Kidney epithelial cell (primary cell): ENCODE data around the gene KIR3DL1. TPM values are rescaled to one million over a fixed set of nuclear protein-coding genes. Genes with fewer than 3 reads are reported as not detected.
"Not testable (repeated sequence)": the region's sequence is repeated elsewhere in the genome, so short reads cannot be mapped to it uniquely, and the experiment has no call there.

Experiments used
- DNase-seq: peaks from one replicate; pipeline ENCODE4 v3.0.0-alpha.2; 2010; ENCODE audit warnings: low read depth
- H3K27me3 ChIP-seq: 2 replicates; pipeline ENCODE4 v1.6.0; 2011; ENCODE audit warnings: low read length; ENCODE audit not compliant: control insufficient read depth, insufficient read depth
- H3K36me3 ChIP-seq: 2 replicates; pipeline ENCODE4 v1.5.1; 2011; ENCODE audit warnings: low read length; ENCODE audit not compliant: control insufficient read depth, insufficient read depth
- H3K4me3 ChIP-seq: 2 replicates; pipeline ENCODE4 v1.5.1; 2011; ENCODE audit warnings: low read depth, mild to moderate bottlenecking, control low read depth, low read length
- total RNA-seq: library from RNA; depleted of rRNA; stranded (reverse); fragments of >200 nt; gene quantifications from 2 replicates; pipeline ENCODE4 v1.2.3, GENCODE V29; 2015
- TF ChIP-seq, protein P1 (sequence below): IDR thresholded peaks from 2 replicates; pipeline ENCODE4 v1.5.1; 2011; ENCODE audit warnings: mild to moderate bottlenecking, moderate library complexity, low read length, control low read depth, inconsistent platforms; ENCODE audit not compliant: insufficient read depth, poor library complexity, severe bottlenecking

The KIR3DL1 gene
- total RNA-seq, 1 donor from 2014 or later: not detected

DNA sequence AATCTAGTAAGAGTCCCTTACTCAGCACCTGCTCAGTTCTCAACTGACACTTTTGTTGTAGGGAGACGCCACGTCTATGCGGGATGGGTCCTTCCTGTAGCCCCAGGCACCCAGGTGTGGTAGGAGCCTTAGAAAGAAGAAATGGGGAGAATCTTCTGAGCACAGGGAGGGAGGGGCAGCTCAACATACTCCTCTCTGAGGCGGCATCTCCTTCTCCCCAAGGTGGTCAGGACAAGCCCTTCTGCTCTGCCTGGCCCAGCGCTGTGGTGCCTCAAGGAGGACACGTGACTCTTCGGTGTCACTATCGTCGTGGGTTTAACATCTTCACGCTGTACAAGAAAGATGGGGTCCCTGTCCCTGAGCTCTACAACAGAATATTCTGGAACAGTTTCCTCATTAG is 11.7 kb upstream of the KIR3DL1 start:
- Histone ChIP-seq H3K36me3 (no peaks in the 10 kb centered on the region), H3K27me3 (no peaks in the 10 kb centered on the region), H3K4me3 (no peak overlapping the region)
- no peak for DNase-seq
- TF ChIP-seq, protein P1, sequence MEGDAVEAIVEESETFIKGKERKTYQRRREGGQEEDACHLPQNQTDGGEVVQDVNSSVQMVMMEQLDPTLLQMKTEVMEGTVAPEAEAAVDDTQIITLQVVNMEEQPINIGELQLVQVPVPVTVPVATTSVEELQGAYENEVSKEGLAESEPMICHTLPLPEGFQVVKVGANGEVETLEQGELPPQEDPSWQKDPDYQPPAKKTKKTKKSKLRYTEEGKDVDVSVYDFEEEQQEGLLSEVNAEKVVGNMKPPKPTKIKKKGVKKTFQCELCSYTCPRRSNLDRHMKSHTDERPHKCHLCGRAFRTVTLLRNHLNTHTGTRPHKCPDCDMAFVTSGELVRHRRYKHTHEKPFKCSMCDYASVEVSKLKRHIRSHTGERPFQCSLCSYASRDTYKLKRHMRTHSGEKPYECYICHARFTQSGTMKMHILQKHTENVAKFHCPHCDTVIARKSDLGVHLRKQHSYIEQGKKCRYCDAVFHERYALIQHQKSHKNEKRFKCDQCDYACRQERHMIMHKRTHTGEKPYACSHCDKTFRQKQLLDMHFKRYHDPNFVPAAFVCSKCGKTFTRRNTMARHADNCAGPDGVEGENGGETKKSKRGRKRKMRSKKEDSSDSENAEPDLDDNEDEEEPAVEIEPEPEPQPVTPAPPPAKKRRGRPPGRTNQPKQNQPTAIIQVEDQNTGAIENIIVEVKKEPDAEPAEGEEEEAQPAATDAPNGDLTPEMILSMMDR: no peak

DNA sequence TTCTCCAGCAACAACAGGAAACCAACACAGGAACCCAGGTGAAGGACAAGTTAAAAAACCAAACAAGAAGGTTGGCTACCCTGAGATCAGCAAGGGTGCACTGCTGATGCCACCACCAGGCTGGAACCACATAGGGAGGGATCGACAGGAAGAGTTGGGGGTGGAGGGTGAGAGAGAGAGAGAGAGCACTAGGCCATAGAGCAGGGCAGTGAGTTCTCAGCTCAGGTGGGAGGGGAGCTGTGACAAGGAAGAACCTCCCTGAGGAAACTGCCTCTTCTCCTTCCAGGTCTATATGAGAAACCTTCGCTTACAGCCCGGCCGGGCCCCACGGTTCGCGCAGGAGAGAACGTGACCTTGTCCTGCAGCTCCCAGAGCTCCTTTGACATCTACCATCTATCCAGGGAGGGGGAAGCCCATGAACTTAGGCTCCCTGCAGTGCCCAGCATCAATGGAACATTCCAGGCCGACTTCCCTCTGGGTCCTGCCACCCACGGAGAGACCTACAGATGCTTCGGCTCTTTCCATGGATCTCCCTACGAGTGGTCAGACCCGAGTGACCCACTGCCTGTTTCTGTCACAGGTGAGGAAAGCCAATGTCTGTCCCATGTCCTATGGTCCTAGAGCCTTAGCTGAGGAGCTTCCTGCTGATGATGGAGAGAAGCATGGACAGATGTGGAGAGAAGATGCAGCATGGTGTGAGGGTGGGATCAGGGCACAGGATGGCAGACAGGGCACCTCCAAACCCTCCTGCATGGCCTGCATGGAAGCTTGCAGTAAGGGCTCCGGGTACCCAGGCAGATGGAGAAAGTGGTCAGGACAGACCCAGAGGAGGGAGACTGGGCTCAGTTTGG is 10.4 kb upstream of the KIR3DL1 start:
- Histone ChIP-seq H3K36me3 (no peaks in the 10 kb centered on the region), H3K4me3 (no peak overlapping the region), H3K27me3 (no peaks in the 10 kb centered on the region)
- DNase-seq: no peak
- TF ChIP-seq, protein P1: no peak

DNA sequence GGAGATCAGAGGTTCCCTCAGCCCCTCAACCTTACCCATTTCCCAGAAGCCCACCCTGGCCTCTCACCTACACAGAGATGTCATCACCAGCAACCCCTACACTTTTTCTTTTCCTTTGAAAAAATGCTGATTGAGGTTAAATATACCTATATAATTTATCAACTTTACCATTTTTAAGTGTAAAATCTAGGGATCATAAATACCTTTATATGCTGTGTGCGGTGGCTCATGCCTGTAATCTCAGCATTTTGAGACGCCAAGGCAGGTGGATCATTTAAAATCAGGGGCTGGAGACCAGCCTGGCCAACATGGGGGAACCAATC is 9.8 kb upstream of the KIR3DL1 start:
- no peaks in the 10 kb centered on the region for H3K36me3 ChIP-seq
- no peak for DNase-seq
- no peak overlapping the region for H3K4me3 ChIP-seq
- TF ChIP-seq, protein P1: no peak
- H3K27me3 ChIP-seq: no peaks in the 10 kb centered on the region

DNA sequence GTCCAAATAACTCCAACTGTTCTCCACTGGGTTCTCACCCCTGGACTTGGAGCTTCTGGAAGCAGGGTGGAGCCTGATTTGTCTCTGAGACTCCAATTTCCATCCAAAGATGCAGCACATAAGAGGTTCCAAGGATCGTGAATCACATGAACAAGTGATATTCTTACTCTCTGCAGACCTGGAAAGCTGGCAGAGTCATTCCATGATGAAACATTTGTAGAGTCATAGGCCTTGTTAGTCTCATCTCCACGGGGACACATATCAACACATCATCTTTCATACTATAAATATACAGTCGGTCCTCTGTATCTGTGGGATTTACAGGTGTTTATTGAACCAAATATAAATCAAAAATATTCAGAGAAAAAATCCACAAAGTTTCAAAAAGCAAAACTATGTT is 1.7 kb upstream of the KIR3DL1 start:
- H3K4me3 ChIP-seq, H3K36me3 ChIP-seq, DNase-seq, H3K27me3 ChIP-seq: not testable (repeated sequence)

DNA sequence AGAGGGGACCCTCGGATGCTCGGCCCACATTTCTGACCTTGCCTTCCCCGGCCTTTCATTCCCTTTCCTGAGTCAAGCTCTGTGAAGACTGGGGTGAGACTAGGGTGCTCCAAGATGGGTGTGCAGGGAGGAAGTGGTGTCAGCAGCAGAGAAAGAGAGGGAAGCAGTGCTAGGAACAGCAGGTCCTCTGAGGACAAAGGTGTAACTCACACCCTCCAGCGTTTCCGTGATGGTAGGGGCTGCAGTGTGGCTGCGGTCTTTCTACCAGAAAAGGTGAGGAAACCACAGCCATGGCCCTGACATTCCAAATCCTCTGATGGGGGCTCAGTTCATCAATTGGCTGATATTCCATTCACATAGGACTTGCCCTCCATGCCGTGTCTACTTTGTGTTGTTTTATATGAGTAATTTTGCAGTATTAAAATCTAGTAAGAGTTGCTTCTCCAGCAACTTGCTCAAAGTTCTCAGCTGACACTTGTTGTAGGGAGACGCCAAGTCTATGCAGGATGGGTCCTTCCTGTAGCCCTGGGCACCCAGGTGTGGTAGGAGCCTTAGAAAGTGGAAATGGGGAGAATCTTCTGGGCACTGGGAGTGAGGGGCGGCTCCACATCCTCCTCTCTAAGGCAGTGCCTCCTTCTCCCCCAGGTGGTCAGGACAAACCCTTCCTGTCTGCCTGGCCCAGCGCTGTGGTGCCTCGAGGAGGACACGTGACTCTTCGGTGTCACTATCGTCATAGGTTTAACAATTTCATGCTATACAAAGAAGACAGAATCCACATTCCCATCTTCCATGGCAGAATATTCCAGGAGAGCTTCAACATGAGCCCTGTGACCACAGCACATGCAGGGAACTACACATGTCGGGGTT is 1.6 kb downstream of the KIR3DL1 start:
- Histone ChIP-seq H3K36me3 (no peaks in the 10 kb centered on the region), H3K27me3 (no peaks in the 10 kb centered on the region), H3K4me3 (no peak overlapping the region)
- TF ChIP-seq, protein P1: no peak
- DNase-seq: no peak

DNA sequence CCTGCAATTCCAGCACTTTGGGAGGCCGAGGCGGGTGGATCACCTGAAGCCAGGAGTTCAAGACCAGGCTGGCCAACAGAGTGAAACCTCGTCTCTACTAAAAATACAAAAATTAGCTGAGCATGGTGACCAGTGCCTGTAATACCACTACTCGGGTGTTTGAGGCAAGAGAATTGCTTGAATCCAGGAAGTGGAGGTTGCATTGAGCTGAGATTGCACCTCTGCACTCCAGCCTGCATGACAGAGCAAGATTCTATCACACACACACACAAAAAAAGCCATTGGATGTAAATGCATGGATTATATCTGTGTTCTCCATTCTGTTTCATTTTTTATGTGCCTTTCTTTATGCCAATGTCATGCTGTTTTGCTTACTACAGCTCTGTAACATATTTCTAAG is 8.1 kb downstream of the KIR3DL1 start:
- not testable (repeated sequence) for H3K36me3 ChIP-seq, DNase-seq, H3K4me3 ChIP-seq, H3K27me3 ChIP-seq

DNA sequence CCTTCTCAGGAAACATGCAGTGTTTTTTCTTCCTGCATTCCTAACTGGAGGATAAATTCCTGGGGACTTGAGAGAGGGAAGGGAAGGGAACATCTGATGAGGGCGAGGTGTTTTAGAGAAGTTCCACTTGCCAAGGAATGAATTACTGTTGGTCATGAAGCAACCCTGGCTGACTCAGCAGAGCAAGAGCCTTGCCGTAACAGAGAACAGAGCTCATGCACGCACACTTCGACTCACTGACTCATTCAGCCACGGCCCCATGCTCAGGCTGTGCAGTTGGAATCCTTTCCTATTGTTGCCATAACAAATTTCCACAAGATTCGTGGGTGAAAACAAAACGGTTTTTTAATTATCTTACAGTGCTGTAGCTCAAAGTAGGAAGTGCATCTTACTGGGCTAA is 9.1 kb downstream of the KIR3DL1 start:
- not testable (repeated sequence) for H3K36me3 ChIP-seq, H3K27me3 ChIP-seq, H3K4me3 ChIP-seq, DNase-seq

DNA sequence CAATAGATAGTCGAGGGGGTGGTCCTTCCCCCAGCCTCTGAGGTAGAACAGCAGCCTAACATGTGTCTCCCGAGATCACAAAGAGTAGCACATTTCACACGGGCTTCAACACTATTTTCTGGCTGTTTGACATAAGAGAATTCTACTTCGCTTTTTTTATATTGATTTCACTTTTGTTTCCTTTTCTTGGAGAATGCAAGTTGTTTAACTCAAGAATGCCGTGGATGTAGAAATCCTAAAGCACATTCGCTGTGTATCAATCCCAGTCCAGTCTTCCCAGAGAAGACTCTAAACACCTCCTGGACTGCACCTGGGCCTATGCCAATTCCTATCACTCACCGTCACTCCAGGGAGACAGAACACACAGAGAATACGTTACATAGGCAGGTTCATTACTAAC is 11.8 kb downstream of the KIR3DL1 start:
- not testable (repeated sequence) for H3K36me3 ChIP-seq, DNase-seq, H3K27me3 ChIP-seq, H3K4me3 ChIP-seq

DNA sequence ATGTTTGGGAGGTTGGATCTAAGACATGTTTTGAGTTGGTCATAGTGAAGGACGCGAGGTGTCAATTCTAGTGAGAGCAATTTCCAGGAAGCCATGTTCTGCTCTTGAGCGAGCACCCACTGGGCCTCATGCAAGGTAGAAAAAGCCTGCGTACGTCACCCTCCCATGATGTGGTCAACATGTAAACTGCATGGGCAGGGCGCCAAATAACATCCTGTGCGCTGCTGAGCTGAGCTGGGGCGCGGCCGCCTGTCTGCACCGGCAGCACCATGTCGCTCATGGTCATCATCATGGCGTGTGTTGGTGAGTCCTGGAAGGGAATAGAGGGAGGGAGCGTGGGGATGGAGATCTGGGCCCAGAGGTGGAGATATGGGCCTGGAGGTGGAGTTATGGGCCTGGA is 16.2 kb downstream of the KIR3DL1 start, which contains the start of gene KIR2DS4:
TSS of gene KIR2DS4 (plus strand) at position 181 of the 400 bp plus-strand sequence.
- not testable (repeated sequence) for DNase-seq, H3K4me3 ChIP-seq, H3K36me3 ChIP-seq, H3K27me3 ChIP-seq

DNA sequence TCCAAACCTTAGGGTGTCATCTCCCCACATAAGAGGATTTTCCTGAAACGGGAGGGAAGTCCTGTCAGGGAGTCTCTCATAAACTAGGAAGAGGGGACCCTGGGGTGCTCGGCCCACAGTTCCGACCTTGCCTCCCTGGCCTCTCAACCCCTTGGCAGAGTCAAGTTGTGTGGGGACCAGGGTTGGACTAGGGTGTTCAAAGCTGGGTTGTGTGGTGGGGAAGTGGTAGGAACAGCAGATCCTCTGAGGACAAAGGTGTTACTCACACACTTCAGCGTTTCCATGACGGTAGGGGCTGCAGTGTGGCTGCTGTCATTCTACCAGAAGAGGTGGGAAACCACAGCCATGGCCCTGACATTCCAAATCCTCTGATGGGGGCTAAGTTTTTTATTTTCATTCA is 18.9 kb downstream of the KIR3DL1 start:
- not testable (repeated sequence) for DNase-seq, H3K4me3 ChIP-seq, H3K36me3 ChIP-seq, H3K27me3 ChIP-seq
